ENCODE measurements around the gene NPHP1.
"Not testable (repeated sequence)": the region's sequence is repeated elsewhere in the genome, so short reads cannot be mapped to it uniquely, and the experiment has no call there.

The NPHP1 gene

GRCh38 chr2:110104025-110104771 is 100.6 kb downstream of the NPHP1 start:
- no peak for TF ChIP-seq CTCF (IDR thresholded peaks at IDR 0.05; ENCODE audit: borderline replicate concordance, insufficient read depth, low read depth, low read length)
- H3K4me3 ChIP-seq (ENCODE audit: low read depth, low read length) = no peak overlapping the region

GRCh38 chr2:110103061-110103961 is 101.5 kb downstream of the NPHP1 start:
- H3K4me3 ChIP-seq (ENCODE audit: low read depth, low read length) = no peak overlapping the region
- no peak for TF ChIP-seq CTCF (IDR thresholded peaks at IDR 0.05; ENCODE audit: borderline replicate concordance, insufficient read depth, low read depth, low read length)

GRCh38 chr2:110101901-110102803 is 102.7 kb downstream of the NPHP1 start:
- H3K4me3 ChIP-seq (ENCODE audit: low read depth, low read length) = no peak overlapping the region
- TF ChIP-seq CTCF (IDR thresholded peaks at IDR 0.05; ENCODE audit: borderline replicate concordance, insufficient read depth, low read depth, low read length) = no peak

- no peak overlapping the region for H3K4me3 ChIP-seq (ENCODE audit: low read depth, low read length)
Measured at GRCh38 chr2:110101280-110101844, 103.5 kb downstream of the NPHP1 start.

GRCh38 chr2:110100880-110101279 is 103.9 kb downstream of the NPHP1 start:
- not testable (repeated sequence) for H3K4me3 ChIP-seq (ENCODE audit: low read depth, low read length)

More at GRCh38 chr2:110101280-110101844, 103.5 kb downstream of the NPHP1 start:
- no peak for TF ChIP-seq CTCF (IDR thresholded peaks at IDR 0.05; ENCODE audit: borderline replicate concordance, insufficient read depth, low read depth, low read length)

GRCh38 chr2:110100480-110100879 is 104.3 kb downstream of the NPHP1 start:
- H3K4me3 ChIP-seq (ENCODE audit: low read depth, low read length) = no peak overlapping the region
- no peak for TF ChIP-seq CTCF (IDR thresholded peaks at IDR 0.05; ENCODE audit: borderline replicate concordance, insufficient read depth, low read depth, low read length)
